Adipocyte (in vitro differentiated cells): ENCODE results near the gene IBTK.

Experiments used
- DNase-seq: peaks from one replicate; pipeline ENCODE4 v3.0.0-alpha.2; 2015; ENCODE audit warnings: low read depth
- H3K27me3 ChIP-seq: replicated peaks from 2 replicates; pipeline ENCODE4 v1.7.0; 2013; ENCODE audit warnings: mild to moderate bottlenecking, low read length, moderate library complexity; ENCODE audit not compliant: control insufficient read depth, insufficient read depth
- H3K36me3 ChIP-seq: 2 replicates; pipeline ENCODE4 v1.7.0; 2013; ENCODE audit warnings: low read length, mild to moderate bottlenecking, moderate library complexity; ENCODE audit not compliant: control insufficient read depth, insufficient read depth, severe bottlenecking
- H3K4me1 ChIP-seq: 2 replicates; pipeline ENCODE4 v1.7.0; 2013; ENCODE audit warnings: mild to moderate bottlenecking, low read length, moderate library complexity; ENCODE audit not compliant: control insufficient read depth, insufficient read depth
- H3K4me3 ChIP-seq: 2 replicates; pipeline ENCODE4 v1.7.0; 2013; ENCODE audit warnings: mild to moderate bottlenecking, low read length, moderate library complexity
- H3K9ac ChIP-seq: 2 replicates; pipeline ENCODE4 v1.7.0; 2013; ENCODE audit warnings: mild to moderate bottlenecking, low read length, moderate library complexity
- H3K9me3 ChIP-seq: 2 replicates; pipeline ENCODE4 v1.7.0; 2013; ENCODE audit warnings: mild to moderate bottlenecking, low read length, moderate library complexity; ENCODE audit not compliant: control insufficient read depth

Gene IBTK

DNA sequence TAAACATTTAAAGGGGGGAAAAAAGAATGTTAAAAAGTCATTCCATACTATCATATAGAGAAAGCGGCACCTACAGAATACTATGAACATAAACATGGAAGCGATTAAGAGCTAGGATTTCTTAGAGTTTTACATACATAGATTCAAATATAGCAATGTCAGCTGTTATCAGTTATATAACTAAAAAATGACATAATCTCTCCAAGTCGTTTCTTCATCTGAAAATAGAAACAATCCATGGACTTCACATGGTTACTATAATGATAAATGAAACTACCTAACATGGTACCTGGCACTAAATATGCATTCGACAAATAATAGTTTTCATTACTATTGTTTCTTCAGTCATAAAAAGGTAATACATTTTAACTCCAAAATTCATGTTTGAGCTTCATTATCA, 3.7 kb downstream of the IBTK start:
- no peak for DNase-seq
- H3K27me3 ChIP-seq, result no peaks in the 10 kb centered on the region
- no peaks in the 10 kb centered on the region for H3K9me3 ChIP-seq
- H3K4me1 ChIP-seq, result peaks cover 47% of the 10 kb centered on the region
- peak overlapping the region; percentile 91 for H3K4me3 ChIP-seq
- H3K9ac ChIP-seq, result no peak overlapping the region
- H3K36me3 ChIP-seq, result peaks cover 33% of the 10 kb centered on the region

GRCh38 chr6:82240186-82240585, 7.4 kb downstream of the IBTK start:
- no peaks in the 10 kb centered on the region for H3K27me3 ChIP-seq
- H3K4me3 ChIP-seq, result no peak overlapping the region
- no peak overlapping the region for H3K9ac ChIP-seq
- H3K9me3 ChIP-seq, result no peaks in the 10 kb centered on the region
- H3K4me1 ChIP-seq, result peaks cover 29% of the 10 kb centered on the region
- peaks cover 64% of the 10 kb centered on the region for H3K36me3 ChIP-seq
- no peak for DNase-seq

DNA sequence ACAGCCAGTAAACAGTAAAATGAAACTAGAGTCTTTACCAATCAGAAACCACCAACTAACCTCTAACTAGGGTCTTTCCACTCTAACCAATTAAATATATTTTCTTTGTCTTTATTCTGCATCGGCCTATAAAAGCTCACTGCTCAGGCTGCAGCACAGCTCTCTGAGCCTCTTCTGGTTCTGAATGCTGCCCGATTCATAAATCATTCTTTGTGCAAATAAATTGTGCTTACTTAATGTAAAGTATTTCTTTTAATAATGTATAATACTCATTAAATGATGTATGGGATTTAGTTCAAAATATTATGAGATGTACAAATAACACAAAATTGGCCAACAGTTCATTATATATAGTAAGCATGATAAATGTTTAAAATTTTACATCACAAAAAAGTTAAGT, 7.9 kb downstream of the IBTK start:
- Histone ChIP-seq H3K4me3 (no peak overlapping the region), H3K9me3 (no peaks in the 10 kb centered on the region), H3K4me1 (peaks cover 23% of the 10 kb centered on the region), H3K36me3 (peaks cover 65% of the 10 kb centered on the region), H3K27me3 (no peaks in the 10 kb centered on the region), H3K9ac (no peak overlapping the region)
- no peak for DNase-seq

DNA sequence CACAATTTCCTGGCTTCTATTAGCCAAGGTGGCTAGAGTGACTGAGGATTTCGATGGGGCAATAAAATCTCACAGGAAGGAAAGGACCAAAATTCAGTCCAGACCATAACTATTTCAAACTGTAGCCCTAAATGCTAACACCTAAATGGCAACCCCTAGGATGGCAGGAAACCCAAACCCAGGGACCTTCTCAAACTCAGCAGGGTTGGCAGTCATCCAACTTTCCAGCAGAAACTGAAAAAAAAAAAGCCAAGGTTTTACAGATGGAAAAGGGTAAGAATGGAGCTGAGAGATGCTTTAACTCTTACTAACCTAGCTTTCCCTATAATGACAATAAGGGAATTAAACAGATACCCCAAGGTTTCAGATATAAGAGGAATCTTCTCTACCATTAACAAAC, 10.5 kb downstream of the IBTK start:
- peak; percentile 38 for DNase-seq
- Histone ChIP-seq H3K27me3 (no peaks in the 10 kb centered on the region), H3K4me1 (peaks cover 9% of the 10 kb centered on the region), H3K9me3 (no peaks in the 10 kb centered on the region), H3K36me3 (peaks cover 83% of the 10 kb centered on the region), H3K4me3 (no peak overlapping the region), H3K9ac (no peak overlapping the region)

- no peaks in the 10 kb centered on the region for H3K9me3 ChIP-seq
- DNase-seq, result no peak
- peaks cover 10% of the 10 kb centered on the region for H3K4me1 ChIP-seq
- peaks cover 95% of the 10 kb centered on the region for H3K36me3 ChIP-seq
- no peak overlapping the region for H3K4me3 ChIP-seq
- no peaks in the 10 kb centered on the region for H3K27me3 ChIP-seq
- no peak overlapping the region for H3K9ac ChIP-seq
These were observed 19.8 kb downstream of the IBTK start for GRCh38 chr6:82227770-82228169.

- no peak overlapping the region for H3K4me3 ChIP-seq
- no peak for DNase-seq
- H3K9ac ChIP-seq, result no peak overlapping the region
- no peaks in the 10 kb centered on the region for H3K4me1 ChIP-seq
- no peaks in the 10 kb centered on the region for H3K27me3 ChIP-seq
- no peaks in the 10 kb centered on the region for H3K9me3 ChIP-seq
- peaks cover 97% of the 10 kb centered on the region for H3K36me3 ChIP-seq
These were observed 27.4 kb downstream of the IBTK start for GRCh38 chr6:82220167-82220566.

GRCh38 chr6:82217018-82217586, 30.4 kb downstream of the IBTK start:
- Histone ChIP-seq H3K9ac (no peak overlapping the region), H3K36me3 (peaks cover 97% of the 10 kb centered on the region), H3K27me3 (no peaks in the 10 kb centered on the region), H3K4me3 (no peak overlapping the region), H3K4me1 (no peaks in the 10 kb centered on the region), H3K9me3 (no peaks in the 10 kb centered on the region)
- no peak for DNase-seq

DNA sequence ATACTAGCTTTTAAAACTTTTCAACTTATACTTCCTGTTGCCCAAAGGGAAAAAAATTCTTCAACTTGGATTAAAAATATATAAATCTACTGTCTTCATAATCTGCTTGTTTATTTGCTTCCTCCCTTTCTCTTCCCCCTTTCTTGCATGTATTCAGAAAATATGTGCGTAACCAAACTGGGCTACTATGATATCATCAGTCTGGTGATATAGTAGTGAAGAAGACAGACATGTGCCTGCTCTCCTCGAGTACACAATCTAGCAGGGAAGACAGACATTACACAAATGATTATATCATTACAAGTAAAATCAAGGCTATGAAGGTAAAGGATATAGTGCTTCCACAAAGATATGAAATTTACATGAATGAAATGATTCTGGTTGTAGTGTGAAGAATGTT, 31.0 kb downstream of the IBTK start:
- DNase-seq, result no peak
- H3K9ac ChIP-seq, result no peak overlapping the region
- H3K4me3 ChIP-seq, result no peak overlapping the region
- no peaks in the 10 kb centered on the region for H3K9me3 ChIP-seq
- no peaks in the 10 kb centered on the region for H3K27me3 ChIP-seq
- H3K4me1 ChIP-seq, result no peaks in the 10 kb centered on the region
- peaks cover 97% of the 10 kb centered on the region for H3K36me3 ChIP-seq

DNA sequence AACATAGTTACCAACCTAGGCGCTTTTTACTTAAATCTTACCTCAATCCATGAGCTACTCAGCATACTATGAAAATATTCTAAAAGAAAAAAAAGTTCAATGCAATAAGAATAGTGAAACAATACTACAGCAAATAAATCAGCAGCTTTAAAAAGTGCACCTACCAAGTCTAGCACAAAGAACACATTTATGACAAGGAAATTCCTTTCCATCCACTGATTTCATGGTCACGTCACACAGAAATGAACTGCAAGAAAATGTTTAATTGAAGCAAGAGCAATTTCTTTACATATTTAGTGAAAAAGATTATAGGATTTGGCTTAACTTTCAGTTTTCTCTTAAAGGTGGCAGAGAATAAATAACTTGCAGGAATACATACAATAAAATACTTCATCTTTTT, 36.2 kb downstream of the IBTK start:
- Histone ChIP-seq H3K9ac (no peak overlapping the region), H3K4me1 (peaks cover 16% of the 10 kb centered on the region), H3K4me3 (no peak overlapping the region), H3K9me3 (no peaks in the 10 kb centered on the region), H3K36me3 (peaks cover 88% of the 10 kb centered on the region), H3K27me3 (no peaks in the 10 kb centered on the region)
- DNase-seq, result no peak

DNA sequence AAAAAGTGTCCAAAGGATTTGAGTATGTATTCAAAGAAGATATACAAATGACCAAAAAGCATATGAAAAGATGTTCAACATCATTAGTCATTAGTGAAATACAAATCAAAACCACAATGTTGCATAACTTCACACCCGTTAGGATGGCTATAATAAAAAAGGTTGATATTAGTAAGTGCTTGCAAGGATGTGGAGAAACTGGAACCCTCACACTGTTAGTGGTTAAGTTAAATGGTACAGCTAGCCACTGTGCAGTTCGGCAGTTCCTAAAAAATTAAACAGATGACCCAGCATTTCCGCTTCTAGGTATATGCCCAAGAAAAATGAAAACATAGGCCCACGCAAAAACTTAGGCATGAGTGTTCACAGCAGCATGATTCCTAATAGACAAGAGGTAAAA, 38.6 kb downstream of the IBTK start:
- Histone ChIP-seq H3K9me3 (no peaks in the 10 kb centered on the region), H3K27me3 (no peaks in the 10 kb centered on the region), H3K9ac (no peak overlapping the region), H3K4me1 (peaks cover 26% of the 10 kb centered on the region), H3K36me3 (peaks cover 83% of the 10 kb centered on the region), H3K4me3 (no peak overlapping the region)
- no peak for DNase-seq

GRCh38 chr6:82205930-82206392, 41.6 kb downstream of the IBTK start:
- Histone ChIP-seq H3K9me3 (no peaks in the 10 kb centered on the region), H3K4me1 (peaks cover 26% of the 10 kb centered on the region), H3K27me3 (no peaks in the 10 kb centered on the region), H3K9ac (no peak overlapping the region), H3K36me3 (peaks cover 83% of the 10 kb centered on the region), H3K4me3 (no peak overlapping the region)
- DNase-seq, result peak; percentile 13

- Histone ChIP-seq H3K27me3 (no peaks in the 10 kb centered on the region), H3K9me3 (no peaks in the 10 kb centered on the region), H3K4me3 (no peak overlapping the region), H3K9ac (no peak overlapping the region), H3K36me3 (peaks cover 83% of the 10 kb centered on the region), H3K4me1 (peaks cover 26% of the 10 kb centered on the region)
- DNase-seq, result no peak
These were observed 43.5 kb downstream of the IBTK start for GRCh38 chr6:82204020-82204419.
